ENCODE measurements around the gene GLUL.
A peak's percentile ranks its signal among the peaks of the same experiment; 100 is the strongest.

GLUL gene

DNA sequence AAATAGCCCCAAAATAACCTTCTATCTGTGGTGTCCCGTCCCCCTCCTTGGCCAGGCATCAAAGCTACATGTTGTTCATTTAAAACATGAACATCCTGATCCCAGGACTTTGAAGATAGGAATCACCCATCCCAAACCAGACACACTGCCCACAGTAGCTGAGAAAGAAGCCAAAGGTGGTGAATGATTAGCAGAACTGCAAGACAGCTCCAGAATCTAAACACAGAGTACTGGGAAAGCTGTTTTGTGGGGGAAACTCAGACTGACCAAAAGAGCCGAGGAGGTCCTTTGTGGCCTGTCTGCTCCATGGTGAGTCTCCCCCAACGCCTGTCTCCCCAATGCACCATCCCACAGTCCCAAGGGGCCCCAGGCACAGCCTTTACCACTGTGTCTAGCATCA, 16.1 kb upstream of the GLUL start:
- Mint-ChIP-seq H3K4me1 (no peaks in the 10 kb centered on the region), H3K27me3 (peaks cover 16% of the 10 kb centered on the region), H3K9me3 (peaks cover 5% of the 10 kb centered on the region), H3K4me3 (no peak overlapping the region), H3K36me3 (peaks cover 3% of the 10 kb centered on the region), H3K27ac (no peak overlapping the region)
- ATAC-seq (ENCODE audit: low read depth) (no peak), DNase-seq (ENCODE audit: low spot score in 2 of 2) (no peak)

DNA sequence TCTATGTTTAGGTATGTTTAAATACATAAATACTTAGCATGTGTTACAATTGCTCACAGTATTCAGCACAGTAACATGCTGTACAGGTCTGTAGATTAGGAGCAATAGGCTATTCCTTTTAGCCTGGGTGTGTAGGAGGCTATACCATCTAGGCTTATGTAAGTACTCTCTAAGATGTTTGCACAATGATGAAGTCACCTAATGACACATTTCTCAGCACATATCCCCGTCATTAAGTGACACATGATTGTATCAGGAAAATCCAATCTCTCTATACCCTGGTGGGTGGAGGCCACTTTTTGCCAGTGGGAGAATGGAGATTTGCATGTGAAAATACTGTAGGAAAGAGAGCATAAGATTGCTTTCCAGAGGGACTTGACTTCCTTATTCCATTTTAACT, 14.4 kb upstream of the GLUL start:
- Mint-ChIP-seq H3K27me3 (peaks cover 16% of the 10 kb centered on the region), H3K4me3 (no peak overlapping the region), H3K36me3 (peaks cover 3% of the 10 kb centered on the region), H3K9me3 (peaks cover 5% of the 10 kb centered on the region), H3K4me1 (no peaks in the 10 kb centered on the region), H3K27ac (no peak overlapping the region)
- DNase-seq (ENCODE audit: low spot score in 2 of 2), result no peak
- ATAC-seq (ENCODE audit: low read depth), result no peak

DNA sequence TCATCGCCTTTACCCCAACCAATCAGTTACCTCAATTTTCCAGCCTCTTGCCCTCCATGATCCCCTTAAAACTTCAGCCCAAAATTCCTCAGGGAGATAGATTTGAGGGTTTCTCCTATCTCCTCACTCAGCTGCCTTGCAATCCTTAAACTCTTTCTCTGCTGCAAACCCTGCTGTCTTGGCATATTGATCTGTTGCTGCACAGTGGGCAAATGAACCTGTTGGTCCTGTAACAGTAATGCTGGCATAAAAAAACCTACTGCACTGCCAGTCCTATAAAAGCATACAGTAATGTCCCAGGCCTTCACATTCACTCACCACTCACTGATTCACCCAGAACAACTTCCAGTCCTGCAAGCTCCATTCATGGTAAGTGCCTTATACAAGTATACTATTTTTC, 14.0 kb upstream of the GLUL start:
- no peak for DNase-seq (ENCODE audit: low spot score in 2 of 2)
- H3K9me3 Mint-ChIP-seq, result peaks cover 5% of the 10 kb centered on the region
- peaks cover 16% of the 10 kb centered on the region for H3K27me3 Mint-ChIP-seq
- H3K4me3 Mint-ChIP-seq, result no peak overlapping the region
- H3K27ac Mint-ChIP-seq, result no peak overlapping the region
- no peaks in the 10 kb centered on the region for H3K4me1 Mint-ChIP-seq
- peaks cover 3% of the 10 kb centered on the region for H3K36me3 Mint-ChIP-seq
- ATAC-seq (ENCODE audit: low read depth), result no peak

- no peak overlapping the region for H3K27ac Mint-ChIP-seq
- H3K4me1 Mint-ChIP-seq, result no peaks in the 10 kb centered on the region
- peaks cover 5% of the 10 kb centered on the region for H3K9me3 Mint-ChIP-seq
- ATAC-seq (ENCODE audit: low read depth), result no peak
- H3K4me3 Mint-ChIP-seq, result no peak overlapping the region
- no peak for DNase-seq (ENCODE audit: low spot score in 2 of 2)
- peaks cover 3% of the 10 kb centered on the region for H3K36me3 Mint-ChIP-seq
- peaks cover 16% of the 10 kb centered on the region for H3K27me3 Mint-ChIP-seq
Measured at GRCh38 chr1:182404781-182405180, 13.2 kb upstream of the GLUL start.

- Mint-ChIP-seq H3K4me1 (peaks cover 3% of the 10 kb centered on the region), H3K36me3 (peaks cover 1% of the 10 kb centered on the region), H3K9me3 (peaks cover 2% of the 10 kb centered on the region), H3K27ac (no peak within 1 kb of the TSS), H3K27me3 (peaks cover 13% of the 10 kb centered on the region), H3K4me3 (no peak within 1 kb of the TSS)
- DNase-seq (ENCODE audit: low spot score in 2 of 2) (no peak), ATAC-seq (ENCODE audit: low read depth) (no peak)
Measured at GRCh38 chr1:182400567-182400966, 9.0 kb upstream of the GLUL start, which contains the start of gene TEDDM1. TSS of gene TEDDM1 (minus strand) at chr1:182400667. CDS start at chr1:182400485, 182 bp downstream.

DNA sequence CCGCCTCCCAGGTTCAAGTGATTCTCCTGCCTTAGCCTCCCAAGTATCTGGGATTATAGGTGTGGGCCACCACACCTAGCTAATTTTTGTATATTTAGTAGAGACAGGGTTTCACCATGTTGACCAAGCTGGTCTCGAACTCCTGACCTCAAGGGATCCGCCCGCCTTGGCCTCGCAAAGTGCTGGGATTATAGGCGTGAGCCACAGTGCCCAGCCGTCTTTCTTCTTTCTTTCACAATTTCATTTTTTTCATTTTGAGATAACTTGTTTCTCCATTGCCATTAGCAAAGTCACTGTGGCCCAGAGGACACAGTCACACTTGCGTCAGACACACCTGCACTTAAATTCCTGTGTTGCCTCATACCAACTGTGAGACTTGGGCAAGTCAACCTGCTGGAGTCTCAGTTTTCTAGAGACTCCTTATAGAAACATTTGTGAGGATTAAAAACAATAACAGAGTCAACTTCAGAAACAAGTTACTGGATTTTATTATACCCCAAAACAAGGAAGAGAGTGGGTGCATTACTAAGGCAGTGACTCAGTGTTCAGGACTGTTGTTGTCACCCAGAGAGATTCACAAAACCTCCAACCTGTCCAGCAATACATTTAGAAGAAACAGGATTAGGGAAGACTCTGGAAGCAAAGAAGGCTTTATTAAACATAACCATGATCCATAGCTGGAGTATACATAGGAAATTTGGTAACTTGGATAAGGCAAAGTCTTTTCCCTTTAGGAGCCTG, 6.2 kb upstream of the GLUL start:
- ATAC-seq (ENCODE audit: low read depth), result no peak
- Mint-ChIP-seq H3K27me3 (peaks cover 11% of the 10 kb centered on the region), H3K36me3 (no peaks in the 10 kb centered on the region), H3K9me3 (no peaks in the 10 kb centered on the region), H3K27ac (no peak overlapping the region), H3K4me1 (peaks cover 8% of the 10 kb centered on the region), H3K4me3 (no peak overlapping the region)
- no peak for DNase-seq (ENCODE audit: low spot score in 2 of 2)

- Mint-ChIP-seq H3K4me1 (peaks cover 13% of the 10 kb centered on the region), H3K4me3 (no peak overlapping the region), H3K9me3 (no peaks in the 10 kb centered on the region), H3K27ac (no peak overlapping the region), H3K36me3 (no peaks in the 10 kb centered on the region), H3K27me3 (peaks cover 17% of the 10 kb centered on the region)
- ATAC-seq (ENCODE audit: low read depth) (no peak), DNase-seq (ENCODE audit: low spot score in 2 of 2) (no peak)
Measured at GRCh38 chr1:182395906-182396305, 4.3 kb upstream of the GLUL start.

DNA sequence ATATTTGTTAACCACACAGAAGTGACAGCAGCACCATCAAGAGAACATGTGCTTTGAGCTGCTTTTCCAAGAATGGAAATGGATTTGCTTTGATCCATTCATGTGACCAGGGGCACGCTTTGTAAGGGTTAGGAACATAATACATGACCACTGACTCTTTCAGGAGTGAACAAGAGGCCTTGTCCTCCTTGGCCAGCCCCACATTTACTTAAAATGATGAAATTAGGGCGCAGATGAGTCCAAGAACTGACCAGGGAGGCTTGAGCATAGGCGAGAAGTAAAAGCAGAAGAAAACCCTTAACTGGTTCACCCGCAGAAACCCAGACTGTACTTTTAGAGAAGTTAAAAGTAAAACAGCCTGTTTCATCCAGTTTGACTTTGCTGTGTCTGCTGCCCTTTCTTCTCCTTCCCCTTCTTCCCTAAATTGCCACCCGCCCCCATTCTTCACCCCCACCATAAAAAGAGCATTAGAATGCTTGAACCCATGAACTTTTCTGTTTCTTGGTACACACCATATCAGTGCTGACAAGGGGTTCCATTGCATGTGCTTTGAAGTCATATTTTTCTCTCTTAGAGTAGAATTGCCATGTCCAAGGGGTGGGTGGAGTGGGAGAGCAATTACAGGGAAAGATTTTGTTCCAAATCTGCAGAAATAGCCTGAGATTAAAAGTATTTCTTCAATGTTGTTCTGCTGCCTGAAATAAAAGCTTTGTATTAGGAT, 2.6 kb upstream of the GLUL start:
- H3K27me3 Mint-ChIP-seq, result peaks cover 20% of the 10 kb centered on the region
- no peak for DNase-seq (ENCODE audit: low spot score in 2 of 2)
- no peak overlapping the region for H3K27ac Mint-ChIP-seq
- no peaks in the 10 kb centered on the region for H3K36me3 Mint-ChIP-seq
- no peak overlapping the region for H3K4me3 Mint-ChIP-seq
- H3K9me3 Mint-ChIP-seq, result no peaks in the 10 kb centered on the region
- ATAC-seq (ENCODE audit: low read depth), result no peak
- H3K4me1 Mint-ChIP-seq, result peaks cover 22% of the 10 kb centered on the region

DNA sequence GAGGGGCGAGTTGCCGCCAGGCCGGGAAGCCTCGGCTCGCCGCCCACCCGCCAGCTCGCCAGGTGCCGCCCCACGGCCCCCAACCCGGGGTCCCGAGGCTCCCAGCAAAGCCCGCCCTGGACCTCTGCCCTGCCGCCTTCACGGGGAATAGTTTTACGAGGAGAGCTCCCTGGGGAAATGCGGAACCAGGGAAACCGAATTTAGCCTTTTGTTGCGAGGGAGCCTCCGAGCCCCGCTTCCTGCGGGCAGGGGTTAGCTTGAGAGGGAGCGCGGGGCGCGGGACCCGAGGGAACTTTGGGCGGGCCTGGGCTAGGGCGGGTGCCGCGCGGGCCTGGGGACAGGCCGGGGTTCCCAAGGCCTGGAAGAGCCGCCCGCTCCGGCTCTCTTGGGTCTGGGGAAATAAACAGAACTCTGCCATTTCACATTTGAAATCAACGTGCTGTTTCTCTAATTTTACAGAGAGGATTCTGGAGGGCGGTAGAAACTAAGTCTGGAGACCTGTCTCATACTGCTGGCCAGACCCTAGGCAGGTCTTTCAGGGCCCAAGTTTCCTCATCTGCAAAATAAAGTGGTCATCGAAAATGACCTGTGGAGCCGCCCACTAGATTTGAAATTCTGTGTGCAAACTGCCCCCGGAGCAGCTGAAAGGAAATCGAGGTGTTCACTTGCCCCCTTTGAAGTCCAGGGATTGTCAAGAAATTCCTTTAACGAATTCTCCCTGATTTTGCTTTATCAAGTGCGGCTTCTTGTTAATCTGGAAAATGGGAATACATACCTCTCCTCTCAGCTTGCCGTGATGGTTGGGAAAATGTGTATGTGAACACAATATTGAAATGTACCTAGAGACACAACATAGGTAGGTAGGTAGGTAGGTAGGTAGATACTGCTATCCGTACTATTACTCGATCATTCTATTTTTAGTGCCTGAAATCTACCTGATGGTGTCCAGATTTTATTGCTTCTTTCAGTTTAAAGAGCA, 749 bp upstream of the GLUL start:
- no peak for ATAC-seq (ENCODE audit: low read depth)
- DNase-seq (ENCODE audit: low spot score in 2 of 2), result peak in 1 of 2 donors; percentile 14
- peaks cover 26% of the 10 kb centered on the region for H3K4me1 Mint-ChIP-seq
- H3K4me3 Mint-ChIP-seq, result peak overlapping the region; percentile 93
- H3K9me3 Mint-ChIP-seq, result no peaks in the 10 kb centered on the region
- H3K27ac Mint-ChIP-seq, result peak overlapping the region; percentile 88
- H3K36me3 Mint-ChIP-seq, result no peaks in the 10 kb centered on the region
- peaks cover 15% of the 10 kb centered on the region for H3K27me3 Mint-ChIP-seq

DNA sequence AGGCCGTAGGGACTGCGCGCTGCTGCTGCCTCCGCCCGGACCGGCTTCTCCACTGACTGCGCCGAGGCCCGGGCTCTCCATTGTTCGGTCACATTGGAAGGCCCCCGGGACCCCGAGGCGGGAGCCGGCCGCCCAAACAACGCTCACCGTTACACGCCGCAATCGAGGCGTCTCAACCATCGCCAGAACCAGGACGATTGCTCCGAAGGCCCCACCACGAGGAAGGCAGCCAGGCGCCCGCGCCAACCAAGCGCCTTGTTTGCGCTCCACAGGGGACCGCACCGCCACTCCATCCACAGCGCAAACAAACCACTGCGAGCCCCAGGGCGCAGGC, 595 bp downstream of the GLUL start:
- H3K27me3 Mint-ChIP-seq, result peaks cover 12% of the 10 kb centered on the region
- H3K4me1 Mint-ChIP-seq, result peaks cover 22% of the 10 kb centered on the region
- DNase-seq (ENCODE audit: low spot score in 2 of 2) (no peak), ATAC-seq (ENCODE audit: low read depth) (no peak)
- peak overlapping the region; percentile 88 for H3K27ac Mint-ChIP-seq
- no peaks in the 10 kb centered on the region for H3K36me3 Mint-ChIP-seq
- no peaks in the 10 kb centered on the region for H3K9me3 Mint-ChIP-seq
- H3K4me3 Mint-ChIP-seq, result peak overlapping the region; percentile 93

DNA sequence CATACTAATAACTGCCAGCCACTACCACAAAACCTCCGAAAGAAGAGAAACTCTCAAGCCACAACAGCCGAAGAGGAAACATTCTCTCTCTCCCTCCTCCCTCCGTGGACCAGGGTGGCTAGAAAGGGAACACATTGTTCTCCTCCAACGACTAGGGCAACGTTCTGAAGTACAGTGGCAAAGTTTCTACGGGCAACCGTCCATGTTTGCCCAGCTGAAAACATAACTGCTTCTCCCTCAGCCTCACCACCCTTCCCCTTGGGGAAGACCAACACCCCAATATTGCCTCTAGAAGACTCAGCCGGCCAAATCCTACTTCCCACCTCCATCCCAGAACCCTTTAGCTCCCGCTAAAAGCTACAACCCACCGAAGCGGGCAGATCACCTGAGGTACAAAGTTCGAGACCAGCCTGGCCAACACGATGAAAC, 2.0 kb downstream of the GLUL start:
- Mint-ChIP-seq H3K4me1 (peaks cover 22% of the 10 kb centered on the region), H3K4me3 (peak overlapping the region; percentile 93)
- no peak for DNase-seq (ENCODE audit: low spot score in 2 of 2)

DNA sequence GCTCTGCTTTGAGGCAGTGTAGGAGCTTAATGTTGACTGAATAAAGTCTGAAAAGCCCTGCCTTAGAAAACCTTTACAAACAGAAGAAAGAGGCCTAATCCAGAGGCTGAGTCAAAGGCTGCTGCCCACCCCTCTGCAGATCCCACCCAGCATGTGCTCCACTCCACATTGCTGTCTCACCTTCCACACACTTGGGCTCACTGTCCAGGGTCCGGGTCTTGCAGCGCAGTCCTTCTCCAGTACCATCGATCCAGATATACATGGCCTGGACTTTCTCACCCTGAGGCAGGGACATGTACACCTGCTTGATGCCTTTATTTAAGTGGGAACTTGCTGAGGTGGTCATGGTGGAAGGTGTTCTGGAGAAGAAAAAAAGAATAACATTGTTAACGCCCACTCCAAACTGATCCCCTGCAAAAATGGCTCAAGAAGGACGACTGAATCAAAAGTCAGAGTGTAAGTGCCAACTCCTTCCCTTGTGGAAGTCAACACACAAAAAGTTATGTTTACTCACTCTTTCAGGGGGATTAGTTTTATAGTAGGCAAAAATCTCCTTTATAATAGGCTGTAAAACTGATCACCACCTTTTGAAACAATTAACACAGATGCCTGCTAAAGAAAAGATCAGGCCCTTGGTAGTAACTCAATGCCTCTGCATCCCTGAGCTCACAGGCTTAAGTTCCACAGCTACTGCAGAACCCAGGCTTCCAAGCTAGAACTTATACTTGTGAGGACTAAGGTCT, 3.0 kb downstream of the GLUL start:
- H3K4me3 Mint-ChIP-seq, result no peak overlapping the region
- H3K4me1 Mint-ChIP-seq, result peaks cover 20% of the 10 kb centered on the region
- peaks cover 10% of the 10 kb centered on the region for H3K27me3 Mint-ChIP-seq
- peak overlapping the region; percentile 62 for H3K27ac Mint-ChIP-seq
- no peaks in the 10 kb centered on the region for H3K9me3 Mint-ChIP-seq
- no peak for DNase-seq (ENCODE audit: low spot score in 2 of 2)
- no peak for ATAC-seq (ENCODE audit: low read depth)
- H3K36me3 Mint-ChIP-seq, result peaks cover 4% of the 10 kb centered on the region

More for the DNA sequence above, 2.0 kb downstream of the GLUL start:
- no peaks in the 10 kb centered on the region for H3K9me3 Mint-ChIP-seq
- peaks cover 4% of the 10 kb centered on the region for H3K36me3 Mint-ChIP-seq
- no peak for ATAC-seq (ENCODE audit: low read depth)
- H3K27ac Mint-ChIP-seq, result peak overlapping the region; percentile 21
- peaks cover 10% of the 10 kb centered on the region for H3K27me3 Mint-ChIP-seq

GRCh38 chr1:182387566-182387965, 4.0 kb downstream of the GLUL start:
- no peak overlapping the region for H3K4me3 Mint-ChIP-seq
- no peak for DNase-seq (ENCODE audit: low spot score in 2 of 2)
- no peak for ATAC-seq (ENCODE audit: low read depth)
- H3K4me1 Mint-ChIP-seq, result peaks cover 17% of the 10 kb centered on the region
- H3K36me3 Mint-ChIP-seq, result peaks cover 4% of the 10 kb centered on the region
- H3K9me3 Mint-ChIP-seq, result no peaks in the 10 kb centered on the region
- no peak overlapping the region for H3K27ac Mint-ChIP-seq
- peaks cover 7% of the 10 kb centered on the region for H3K27me3 Mint-ChIP-seq

Data from memory B cell (primary cell).